HCT116 (cell line): ENCODE data around the gene DBF4. TPM values are rescaled to one million over a fixed set of nuclear protein-coding genes. Genes with fewer than 3 reads are reported as not detected.

Experiments used
- ATAC-seq: fragments of 200-7000 bp; cut with Tn5 transposase; 2 replicates; pipeline ENCODE4 v1.9.1; 2020; ENCODE audit warnings: mild to moderate bottlenecking, moderate library complexity
- BruUV-seq: library from RNA; stranded (reverse); fragments of 400-500 nt; replicated peaks from 2 replicates; lab custom pipeline; 2021; lab: Mats Ljungman, UMichigan
- CTCF ChIA-PET: fragments of 300-600 bp; sonication (Branson Sonifier 250); formaldehyde crosslinking; loops from one replicate; lab custom pipeline; 2021; ENCODE audit warnings: antibody characterized with exemption; lab: Charles Lee
- POLR2A ChIA-PET: fragments of 300-600, 350-600 bp; sonication (Branson Sonifier 250); formaldehyde crosslinking; loops from one replicate; lab custom pipeline; 2021; ENCODE audit warnings: antibody characterized with exemption; lab: Charles Lee
- RAD21 ChIA-PET, 2 experiments: fragments of 300-600 bp; sonication (Branson Sonifier 250); formaldehyde crosslinking; loops; one replicate each; lab custom pipeline; 2023; ENCODE audit warnings: low total read pairs in 2 of 2; ENCODE audit not compliant: uncharacterized antibody in 2 of 2, unreplicated experiment in 2 of 2, low non-redundant PET in 1 of 2; lab: Charles Lee
- DNase-seq: peaks from one replicate; pipeline ENCODE4 v3.0.0-alpha.2; 2010; ENCODE audit warnings: low read depth, low spot score
- H2AFZ ChIP-seq: fragments of 200-600 bp; shearing (Covaris generic), sonication (generic); 2 replicates; pipeline ENCODE4 v1.6.1; 2017; ENCODE audit warnings: low read depth, mixed run types, mixed read lengths, antibody characterized with exemption, low read length; ENCODE audit not compliant: poor library complexity, severe bottlenecking
- H3K27ac ChIP-seq: 2 replicates; pipeline ENCODE4 v1.5.1; 2012; ENCODE audit warnings: low read depth, low read length
- H3K27me3 ChIP-seq: fragments of 200-600 bp; sonication (generic); 2 replicates; pipeline ENCODE4 v1.6.1; 2016; ENCODE audit warnings: mixed run types, low read length, mixed read lengths; ENCODE audit not compliant: insufficient read depth
- H3K36me3 ChIP-seq, 2 experiments: fragments of 200-500 bp in 1 of 2; fragments of 200-600 bp in 1 of 2; sonication (Bioruptor generic) in 1 of 2; sonication (generic) in 1 of 2; 2 replicates each; pipeline versions ENCODE4 v1.5.1 to v1.6.1; 2014 to 2016; ENCODE audit warnings: low read length in 2 of 2, inconsistent platforms in 1 of 2, mixed read lengths in 1 of 2, mixed run types in 1 of 2; ENCODE audit not compliant: insufficient read depth in 2 of 2, control insufficient read depth in 1 of 2
- H3K4me1 ChIP-seq, 2 experiments: fragments of 200-600 bp in 1 of 2; sonication (generic) in 1 of 2; 2 replicates each; pipeline versions ENCODE4 v1.5.1 to v1.6.1; 2012 to 2017; ENCODE audit warnings: low read length in 2 of 2, inconsistent platforms in 1 of 2, mild to moderate bottlenecking in 1 of 2, mixed read lengths in 1 of 2, mixed run types in 1 of 2, moderate library complexity in 1 of 2; ENCODE audit not compliant: insufficient read depth in 2 of 2, control insufficient read depth in 1 of 2
- H3K4me2 ChIP-seq: fragments of 200-600 bp; sonication (generic); 2 replicates; pipeline ENCODE4 v1.6.1; 2017; ENCODE audit warnings: mixed run types, low read length, mixed read lengths
- H3K4me3 ChIP-seq, 2 experiments: fragments of 200-600 bp in 1 of 2; sonication (generic) in 1 of 2; replicated peaks in 1 of 2; 2 replicates each; pipeline ENCODE4 v1.5.1; 2011 to 2016; ENCODE audit warnings: low read length in 2 of 2, control low read depth in 1 of 2, low read depth in 1 of 2, mild to moderate bottlenecking in 1 of 2, mixed read lengths in 1 of 2, mixed run types in 1 of 2
- H3K79me2 ChIP-seq: fragments of 200-600 bp; sonication (generic); 2 replicates; pipeline ENCODE4 v1.6.1; 2017; ENCODE audit warnings: mild to moderate bottlenecking, mixed run types, low read length, moderate library complexity, mixed read lengths; ENCODE audit not compliant: insufficient read depth
- H3K9ac ChIP-seq: fragments of 200-600 bp; sonication (generic); 2 replicates; pipeline ENCODE4 v1.6.1; 2016; ENCODE audit warnings: low read length, mixed read lengths
- H3K9me2 ChIP-seq: fragments of 200-600 bp; sonication (generic), shearing (Covaris generic); 2 replicates; pipeline ENCODE4 v1.6.1; 2017; ENCODE audit warnings: mixed run types, mild to moderate bottlenecking, moderate library complexity; ENCODE audit not compliant: insufficient read depth
- H3K9me3 ChIP-seq, 2 experiments: fragments of 200-500 bp in 1 of 2; fragments of 200-600 bp in 1 of 2; sonication (Bioruptor generic) in 1 of 2; sonication (generic) in 1 of 2; 2 replicates each; pipeline ENCODE4 v1.6.1; 2014 to 2017; ENCODE audit warnings: low read length in 2 of 2, mixed read lengths in 2 of 2, inconsistent platforms in 1 of 2, low read depth in 1 of 2, mild to moderate bottlenecking in 1 of 2, mixed run types in 1 of 2, moderate library complexity in 1 of 2; ENCODE audit not compliant: control insufficient read depth in 1 of 2, insufficient read depth in 1 of 2
- H4K20me1 ChIP-seq: fragments of 200-600 bp; sonication (generic), shearing (Covaris generic); 2 replicates; pipeline ENCODE4 v1.6.1; 2017; ENCODE audit warnings: mixed run types, mild to moderate bottlenecking, moderate library complexity; ENCODE audit not compliant: insufficient read depth
- JUND ChIP-seq: IDR thresholded peaks from 2 replicates; pipeline ENCODE4 v1.6.1; 2012
- SRF ChIP-seq: IDR thresholded peaks from 2 replicates; pipeline ENCODE4 v1.6.1; 2012; ENCODE audit warnings: low read depth
- intact Hi-C: fragments of 100-400 bp; cut with micrococcal nuclease; formaldehyde crosslinking; loops from 2 replicates; pipeline ENCODE4 v1.10.0; 2022
- total RNA-seq: library from RNA; stranded (reverse); gene quantifications from one replicate; pipeline ENCODE4 v1.2.1, GENCODE V29; 2021; ENCODE audit not compliant: unreplicated experiment

DBF4 gene
- total RNA-seq, 1 experiment from 2014 or later = 62.2 TPM

DNA sequence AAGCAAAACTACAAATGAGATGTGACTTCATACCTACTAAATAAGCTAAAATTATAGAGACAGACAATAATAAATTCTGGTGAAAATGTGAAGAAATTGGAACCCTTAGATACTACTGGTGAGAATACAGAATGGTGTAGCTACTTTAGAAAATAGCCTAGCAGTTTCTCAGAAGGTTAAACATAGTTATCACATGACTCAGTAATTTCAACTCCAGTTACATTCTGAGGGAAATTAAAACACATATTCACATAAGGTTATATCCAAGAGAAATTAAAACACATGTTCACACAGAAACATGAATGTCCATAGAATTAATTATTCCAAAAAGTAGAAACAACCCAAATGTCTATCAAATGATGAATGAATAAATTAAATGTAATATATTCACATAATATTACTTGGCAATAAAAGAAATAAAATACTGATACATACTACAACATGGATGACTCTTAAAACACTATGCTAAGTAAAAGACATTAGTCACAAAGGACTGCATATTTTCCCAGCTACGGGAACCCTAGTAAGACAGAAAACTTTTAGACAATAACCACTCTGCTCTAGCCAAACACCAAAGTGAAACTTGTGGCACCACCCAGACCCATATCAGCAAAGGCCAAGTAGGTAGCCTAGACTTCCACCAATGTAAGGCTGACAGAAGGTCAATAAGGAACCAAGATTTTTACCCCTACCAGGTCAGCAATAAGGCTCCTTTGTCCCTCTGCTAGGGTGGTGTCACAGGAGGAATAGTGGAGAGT, 25.3 kb upstream of the DBF4 start:
- no peaks in the 10 kb centered on the region for H3K27me3 ChIP-seq
- no peak overlapping the region for H2AFZ ChIP-seq
- RAD21 ChIA-PET = no interaction called here
- H3K9me3 ChIP-seq = no peaks in the 10 kb centered on the region
- H4K20me1 ChIP-seq = no peaks in the 10 kb centered on the region
- POLR2A ChIA-PET = no interaction called here
- no peak overlapping the region for H3K9ac ChIP-seq
- peaks cover 0 to 11% of the 10 kb centered on the region in 2 experiments; a peak in 3 of 4 replicates for H3K36me3 ChIP-seq
- intact Hi-C loops = no loop called here
- ATAC-seq (no peak), DNase-seq (no peak)
- H3K4me3 ChIP-seq = no peak overlapping the region
- no peak for TF ChIP-seq JUND
- H3K27ac ChIP-seq = no peak overlapping the region
- H3K9me2 ChIP-seq = no peaks in the 10 kb centered on the region
- H3K79me2 ChIP-seq = peaks cover 4% of the 10 kb centered on the region; the same call in 1 of the 2 replicates
- H3K4me1 ChIP-seq = peaks cover 0 to 7% of the 10 kb centered on the region in 2 experiments; a peak in 2 of 4 replicates
- no TSS peak for BruUV-seq
- CTCF ChIA-PET = no interaction called here
- H3K4me2 ChIP-seq = no peak overlapping the region

DNA sequence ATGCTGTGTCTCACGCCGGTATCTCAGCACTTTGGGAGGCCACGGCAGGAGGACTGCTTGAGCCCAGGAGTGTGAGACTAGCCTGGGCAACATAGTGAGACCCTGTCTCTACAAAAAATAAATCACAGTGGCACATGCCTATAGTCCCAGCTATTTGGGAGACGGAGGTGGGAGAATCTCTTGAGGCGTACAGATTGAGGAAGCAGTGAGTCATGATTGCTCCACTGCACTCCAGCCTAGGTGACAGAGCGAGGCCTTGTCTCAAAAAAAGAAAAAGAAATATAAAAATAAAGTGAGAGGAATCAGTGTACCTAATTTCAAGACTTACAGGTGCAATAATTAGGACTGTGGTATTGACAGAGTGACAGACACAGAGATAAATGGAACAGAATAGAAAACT, 24.0 kb upstream of the DBF4 start:
- Histone ChIP-seq H2AFZ (no peak overlapping the region), H3K9me3 (no peaks in the 10 kb centered on the region), H3K9ac (no peak overlapping the region), H3K27ac (no peak overlapping the region), H3K79me2 (peaks cover 4% of the 10 kb centered on the region; the same call in 1 of the 2 replicates), H4K20me1 (no peaks in the 10 kb centered on the region), H3K27me3 (no peaks in the 10 kb centered on the region), H3K4me1 (peaks cover 0 to 7% of the 10 kb centered on the region in 2 experiments; a peak in 2 of 4 replicates), H3K4me3 (no peak overlapping the region), H3K36me3 (peaks cover 2 to 15% of the 10 kb centered on the region in 2 experiments; a peak in 3 of 4 replicates), H3K4me2 (no peak overlapping the region), H3K9me2 (no peaks in the 10 kb centered on the region)
- RAD21 ChIA-PET = no interaction called here
- intact Hi-C loops = no loop called here
- no peak for TF ChIP-seq SRF
- CTCF ChIA-PET = no interaction called here
- BruUV-seq = no TSS peak
- ATAC-seq (no peak), DNase-seq (no peak)
- POLR2A ChIA-PET = no interaction called here
